HG03135 (cell line): ENCODE results near the gene SLX4IP.

Experiments used
- ATAC-seq: cut with Tn5 transposase; IDR thresholded peaks from one replicate; pipeline ENCODE4 v1.9.1; 2021; ENCODE audit warnings: mild to moderate bottlenecking, moderate library complexity; ENCODE audit not compliant: unreplicated experiment

SLX4IP gene

DNA sequence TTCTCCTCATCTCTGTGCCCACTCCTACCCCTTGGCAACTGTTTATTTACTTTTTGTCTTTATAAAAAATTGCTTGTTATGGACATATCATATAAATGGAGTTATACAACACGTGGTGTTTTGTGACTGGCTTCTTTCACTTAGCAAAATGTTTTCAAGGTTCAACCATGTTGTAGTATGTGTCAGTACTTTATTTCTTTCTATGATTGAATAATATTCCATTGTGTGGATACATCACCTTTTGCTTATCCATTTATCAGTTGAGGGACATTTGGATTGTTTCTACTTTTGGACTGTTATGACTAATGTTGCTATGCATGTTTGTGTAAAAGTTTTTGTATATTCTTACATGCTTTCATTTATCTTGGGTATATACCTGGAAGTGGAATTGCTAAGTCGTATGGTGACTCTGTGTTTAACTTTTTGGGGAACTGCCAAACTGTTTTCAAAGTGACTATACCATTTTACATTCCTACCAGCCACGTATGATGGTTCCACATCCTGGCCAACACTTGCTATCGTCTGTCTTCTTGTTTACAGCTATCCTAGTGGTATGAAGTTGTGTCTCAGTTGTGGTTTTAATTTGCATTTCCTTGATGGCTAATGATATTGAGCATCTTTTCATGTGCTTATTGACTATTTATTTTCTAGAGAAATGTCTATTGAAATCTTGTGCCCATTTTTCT lies 84.4 kb downstream of the SLX4IP start:
- ATAC-seq = peak; percentile 58

DNA sequence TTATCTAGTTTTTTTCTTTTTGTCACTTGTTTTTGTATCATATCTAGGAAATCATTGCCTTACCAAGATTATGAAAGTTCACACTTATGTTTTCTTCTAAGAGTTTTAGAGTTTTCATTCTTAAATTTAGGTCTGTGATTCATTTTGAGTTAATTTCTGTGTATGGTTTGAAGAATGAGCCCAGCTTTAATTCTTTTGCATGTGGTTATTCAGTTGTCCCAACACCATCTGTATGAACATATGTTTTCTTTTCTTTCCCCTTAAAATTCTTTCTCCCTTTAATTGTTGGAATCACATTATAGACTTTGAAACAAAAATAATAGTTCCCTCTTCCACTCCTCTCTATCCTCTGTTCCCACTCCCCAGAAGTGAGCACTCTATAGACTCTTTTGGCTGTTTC lies 85.4 kb downstream of the SLX4IP start:
- ATAC-seq = no peak

DNA sequence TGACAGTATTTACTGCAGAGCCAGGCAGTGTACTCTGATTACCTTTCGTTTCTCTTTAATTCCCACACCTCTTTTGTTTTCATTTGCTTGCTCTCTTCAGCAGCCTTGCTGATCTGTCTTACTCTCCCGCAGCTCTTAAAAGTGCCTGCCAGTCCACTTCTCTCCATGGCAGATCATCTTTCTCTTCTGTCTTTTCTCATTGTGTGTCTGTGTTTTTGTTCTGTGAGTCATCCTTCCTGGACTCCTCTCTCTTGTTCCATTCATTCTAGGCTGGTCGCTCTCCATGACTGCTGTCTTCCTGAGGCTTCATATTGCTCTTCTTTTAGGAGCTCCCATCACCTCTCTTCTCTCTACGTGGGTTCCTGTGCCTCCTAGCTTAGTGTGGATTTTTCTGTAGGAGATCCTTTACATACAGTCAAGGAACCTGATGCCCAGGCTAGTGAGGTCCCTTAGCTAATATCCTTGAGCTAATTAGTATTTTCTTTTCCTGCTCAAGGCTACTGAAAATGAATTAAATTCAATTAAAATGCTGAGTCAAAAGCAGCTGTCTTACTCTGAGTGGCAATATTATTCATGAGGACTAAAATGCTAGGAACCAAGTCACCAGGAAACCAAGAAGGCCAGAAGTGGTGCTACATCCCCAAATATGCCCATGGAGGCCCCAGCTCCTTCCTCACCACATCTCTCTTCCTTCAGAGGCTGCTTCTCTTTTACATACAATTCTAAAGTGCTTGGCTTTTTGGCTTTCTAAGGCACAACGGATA lies 86.1 kb downstream of the SLX4IP start:
- ATAC-seq = no peak

DNA sequence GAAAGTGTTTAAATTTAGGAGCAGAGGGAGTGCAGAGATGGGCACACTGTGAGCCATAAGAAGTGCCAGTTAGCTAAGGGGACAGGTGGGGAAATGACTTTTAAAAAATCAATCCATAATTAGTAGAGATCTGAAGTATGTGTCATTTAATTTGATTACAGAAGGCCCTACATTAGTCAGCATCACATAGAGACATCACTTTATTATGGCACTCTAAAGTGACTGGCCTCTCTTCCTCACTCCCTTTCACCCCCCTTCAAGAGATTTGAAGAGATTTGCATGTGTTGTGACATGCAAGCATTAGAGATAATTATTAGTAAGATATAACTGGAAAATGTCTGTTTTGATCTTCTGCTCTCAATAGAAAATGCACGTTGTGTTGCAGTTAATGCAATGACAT lies 86.7 kb downstream of the SLX4IP start:
- ATAC-seq = no peak

DNA sequence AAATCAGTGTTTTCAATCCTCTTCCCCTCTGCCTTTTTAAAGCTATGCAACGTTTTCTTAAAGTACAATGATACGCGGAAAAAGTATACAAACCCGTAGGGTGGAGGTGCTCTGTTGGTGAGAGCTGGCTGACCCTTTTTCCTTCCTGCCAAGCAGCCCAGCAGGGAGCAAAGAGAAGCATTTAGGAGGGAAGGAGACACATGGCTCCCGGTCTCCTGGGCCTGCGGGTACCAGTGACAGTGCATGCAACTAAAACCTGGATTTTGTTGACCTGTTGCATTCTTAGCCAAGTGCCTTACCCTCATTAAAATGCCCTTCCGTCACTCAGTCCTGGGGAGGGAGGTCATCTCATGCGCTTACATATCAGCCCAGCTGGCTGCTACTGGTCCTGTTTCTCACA lies 87.2 kb downstream of the SLX4IP start:
- ATAC-seq = no peak

DNA sequence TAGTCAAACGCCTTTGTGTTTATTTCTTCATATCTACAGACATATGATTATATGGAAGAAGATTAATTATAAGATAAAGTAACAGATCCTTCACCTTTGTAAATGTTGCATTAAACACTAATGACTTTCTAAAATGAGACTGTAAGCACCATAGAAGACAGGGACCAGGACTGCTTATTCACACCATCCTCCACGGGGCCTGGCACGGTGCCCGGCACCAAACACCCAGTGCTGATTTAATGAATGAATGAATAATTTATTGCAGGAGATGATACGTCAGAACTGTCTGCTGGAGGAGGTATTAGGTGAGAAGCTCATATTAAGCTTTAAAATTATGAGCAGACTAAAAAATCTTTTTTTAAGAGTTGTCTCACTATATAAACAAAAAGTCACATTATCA lies 88.3 kb downstream of the SLX4IP start:
- ATAC-seq = no peak

DNA sequence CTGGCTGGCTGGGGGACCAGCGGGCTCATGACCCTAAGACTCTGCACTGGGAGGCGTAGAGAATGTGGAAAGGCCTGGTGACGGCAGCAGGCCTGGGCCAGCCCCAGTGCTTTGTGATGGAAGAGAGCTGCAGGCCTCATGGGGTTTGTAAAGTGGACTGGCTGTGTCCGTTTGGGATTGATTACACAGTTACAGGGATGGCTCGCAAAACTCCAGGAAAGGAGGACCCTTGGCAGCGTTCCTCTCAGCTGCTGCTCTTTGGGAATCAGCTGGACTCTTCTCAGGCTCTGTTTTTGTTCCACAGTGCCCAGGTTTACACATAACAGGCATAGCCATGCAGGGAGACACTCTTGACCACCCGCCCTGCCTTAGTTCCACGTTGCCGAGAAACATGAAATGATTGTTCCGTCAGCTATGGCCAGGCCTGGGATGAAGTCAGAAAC lies 89.0 kb downstream of the SLX4IP start:
- no peak for ATAC-seq

DNA sequence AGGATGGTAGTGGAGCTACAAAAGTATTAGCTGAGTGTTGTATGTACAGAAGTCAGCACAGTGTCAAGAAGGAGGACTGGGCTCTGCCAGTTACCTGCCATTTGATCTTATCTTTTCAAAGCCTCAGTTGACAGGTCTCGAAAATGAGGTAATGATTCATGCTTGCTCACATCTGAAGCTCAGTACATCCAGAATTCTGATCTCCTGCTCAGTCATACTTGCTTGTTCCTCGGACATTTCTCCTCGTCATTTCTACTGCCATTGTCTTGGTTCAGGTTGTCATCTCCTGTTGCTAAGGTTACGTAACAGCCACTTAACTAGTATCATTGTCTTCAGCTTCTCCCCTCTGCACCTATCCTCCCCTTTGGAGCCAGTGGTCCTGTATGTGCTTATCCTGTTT lies 89.5 kb downstream of the SLX4IP start:
- no peak for ATAC-seq

DNA sequence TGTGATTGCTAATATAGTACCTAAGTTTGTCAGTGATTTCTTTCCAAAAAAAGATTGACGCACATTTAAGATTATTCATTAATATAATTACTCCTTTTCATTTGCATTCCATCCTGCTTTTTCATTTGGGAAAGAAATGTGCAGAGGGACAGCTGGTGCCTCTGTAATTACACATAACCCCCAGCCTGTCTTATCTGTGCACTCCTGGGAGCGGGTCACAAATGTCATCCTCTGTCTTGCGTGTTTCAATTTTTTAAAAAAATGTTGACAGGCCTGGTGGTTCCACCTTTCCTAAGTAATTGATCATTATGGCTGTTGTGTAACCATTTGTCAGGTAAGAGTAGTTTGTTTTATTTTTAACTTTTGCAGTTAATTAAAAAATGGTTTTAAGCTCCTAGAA lies 92.7 kb downstream of the SLX4IP start:
- no peak for ATAC-seq

DNA sequence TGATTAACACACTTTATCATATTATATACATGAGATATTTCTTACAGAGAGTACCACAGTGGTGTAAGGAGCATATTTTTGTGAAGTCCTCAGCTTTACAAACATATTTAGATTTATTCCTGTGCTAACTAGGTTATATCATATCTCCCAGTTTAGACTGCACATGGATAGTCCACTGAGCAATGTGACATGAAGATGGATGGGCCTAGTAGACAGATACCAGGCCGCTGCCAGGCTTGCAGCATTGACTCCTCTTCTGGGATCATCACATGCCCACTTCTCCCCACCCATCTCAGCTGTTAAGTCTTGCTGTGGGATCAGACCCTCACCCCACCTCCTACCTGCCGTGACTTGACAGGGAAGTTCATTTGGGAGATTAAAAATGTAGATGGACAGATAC lies 95.8 kb downstream of the SLX4IP start:
- no peak for ATAC-seq

DNA sequence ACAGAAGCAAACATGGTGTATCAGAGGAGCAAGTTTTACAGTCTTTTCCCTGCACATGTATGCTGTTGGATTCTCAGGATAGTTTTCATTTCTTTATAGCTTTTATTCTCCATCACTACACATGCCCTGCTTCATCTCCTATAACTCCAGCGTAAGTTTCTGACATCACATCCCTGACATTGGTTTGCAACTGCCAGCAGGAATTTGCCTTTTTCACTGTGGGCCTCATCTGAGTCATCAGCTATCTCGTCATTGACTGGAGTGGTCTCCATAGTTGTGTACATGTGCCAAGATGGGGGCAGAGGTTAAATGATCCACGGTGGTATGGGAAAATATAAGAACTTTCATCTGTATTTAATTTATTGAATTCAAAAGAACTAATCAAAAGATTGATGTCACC lies 96.7 kb downstream of the SLX4IP start:
- no peak for ATAC-seq

DNA sequence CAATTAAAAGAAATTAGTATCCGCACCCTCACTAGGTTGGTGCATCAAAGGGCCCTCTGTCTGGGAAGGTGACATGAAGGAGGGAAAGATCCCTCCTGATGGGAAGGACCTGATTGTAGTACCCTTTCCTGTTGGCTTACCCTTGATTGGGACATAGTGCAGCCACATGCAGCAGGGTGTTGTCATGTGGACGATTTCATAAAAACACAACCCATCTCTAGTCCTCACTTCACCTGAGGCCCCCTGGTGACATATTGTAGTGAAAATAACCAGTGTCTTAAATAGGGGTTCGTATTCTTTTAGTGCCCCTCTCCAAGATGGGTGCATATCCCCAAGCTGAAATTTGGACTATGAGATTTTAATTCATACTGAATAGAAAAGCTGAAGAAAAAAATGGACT lies 97.3 kb downstream of the SLX4IP start:
- ATAC-seq = no peak

DNA sequence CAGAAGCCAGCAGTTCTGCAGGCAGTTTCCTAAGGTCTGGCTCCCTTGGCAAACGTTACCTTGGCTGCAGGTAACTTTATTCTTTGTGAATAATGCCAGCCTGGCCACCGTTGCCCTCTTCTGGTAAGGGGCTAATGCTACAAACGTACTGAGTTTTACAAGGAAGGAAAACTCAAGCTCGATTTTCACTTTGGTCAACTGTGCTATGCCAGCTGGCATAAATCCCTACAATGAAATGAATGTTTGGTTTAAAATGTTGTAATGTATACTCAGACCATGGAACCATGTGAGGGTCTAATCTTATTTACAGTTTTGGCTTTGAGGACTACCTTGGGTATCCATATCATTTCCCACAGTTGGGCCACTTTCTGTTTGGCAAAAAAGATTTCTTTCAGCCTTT lies 101.4 kb downstream of the SLX4IP start:
- no peak for ATAC-seq

DNA sequence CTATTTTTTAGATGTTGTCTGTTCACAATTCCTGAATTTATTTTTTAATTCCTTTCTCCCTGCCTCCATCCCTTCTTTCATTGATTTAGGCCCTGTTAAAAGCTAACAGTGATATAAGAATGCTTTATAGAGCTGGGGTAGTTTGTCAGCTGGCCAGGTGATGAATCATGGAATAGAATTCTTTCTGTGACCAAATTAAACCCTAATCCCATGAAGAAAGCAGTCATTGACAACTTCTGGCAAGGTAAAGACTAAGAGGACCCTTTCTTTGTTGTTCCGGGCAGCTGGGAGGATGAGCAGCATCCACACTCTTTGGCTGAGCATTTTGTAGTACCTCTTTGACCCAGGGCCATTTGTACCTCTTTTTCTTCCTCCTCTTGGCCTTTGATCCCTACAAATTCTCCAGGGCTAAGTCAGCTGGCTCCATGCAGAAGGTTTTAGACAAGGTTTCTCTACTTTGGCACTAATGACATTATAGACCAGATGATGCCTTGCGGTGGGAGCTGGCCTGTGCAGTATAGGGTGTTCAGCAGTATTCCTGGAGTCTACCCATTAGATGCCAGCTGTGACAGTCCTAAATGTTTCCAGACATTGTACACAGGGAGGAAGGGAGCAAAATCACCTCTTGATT lies 102.9 kb downstream of the SLX4IP start:
- ATAC-seq = no peak

DNA sequence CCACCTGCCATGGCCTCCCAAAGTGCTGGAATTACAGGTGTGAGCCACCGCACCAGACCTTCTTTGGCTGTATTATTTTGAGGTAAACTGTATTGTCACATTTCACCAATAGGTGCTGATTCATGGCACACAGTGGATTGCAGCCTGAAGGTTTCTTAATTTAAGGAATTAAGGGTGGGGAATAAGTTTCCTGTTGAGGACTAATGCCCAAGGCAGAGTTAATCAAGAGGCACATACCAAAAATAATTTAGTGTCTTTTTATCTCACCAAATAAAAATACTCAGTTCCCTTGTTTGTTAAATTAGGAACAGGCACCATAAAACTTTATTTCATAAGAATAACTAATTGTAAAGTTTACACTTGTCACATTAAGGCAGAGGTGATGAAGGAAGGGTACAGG lies 103.7 kb downstream of the SLX4IP start:
- no peak for ATAC-seq

DNA sequence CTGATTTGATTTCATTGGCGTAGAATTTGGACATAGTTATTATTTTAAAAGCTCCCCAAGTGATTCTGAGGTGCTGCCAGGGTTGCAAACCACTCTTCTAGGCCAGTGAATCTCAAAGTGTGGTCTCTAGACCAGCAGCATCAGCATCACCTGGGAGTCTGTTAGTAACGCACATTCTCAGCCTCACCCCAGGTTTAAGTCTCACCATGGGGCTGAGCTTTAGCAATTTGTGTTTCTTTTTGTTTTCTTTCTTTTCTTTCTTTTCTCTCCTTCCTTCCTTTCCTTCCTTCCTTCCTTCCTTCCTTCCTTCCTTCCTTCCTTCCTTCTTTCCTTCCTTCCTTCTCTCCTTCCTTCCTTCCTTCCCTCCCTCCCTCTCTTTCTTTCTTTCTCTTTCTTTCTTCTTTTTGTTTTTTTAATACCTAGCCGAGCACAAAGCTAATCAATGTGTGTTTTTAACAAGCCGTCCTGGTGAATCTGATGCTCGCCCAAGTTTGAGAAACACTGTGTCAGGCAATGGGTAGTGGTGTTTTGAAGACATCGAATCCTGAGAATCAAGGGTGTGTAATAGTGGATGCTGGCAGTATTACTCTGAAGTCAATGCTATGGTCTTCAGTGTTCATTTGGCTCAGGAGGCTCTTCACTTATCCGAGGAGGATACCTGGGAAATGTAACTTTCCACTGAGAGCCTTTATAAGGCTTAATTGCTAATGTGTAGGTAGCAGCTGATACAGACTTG lies 104.9 kb downstream of the SLX4IP start:
- ATAC-seq = no peak

DNA sequence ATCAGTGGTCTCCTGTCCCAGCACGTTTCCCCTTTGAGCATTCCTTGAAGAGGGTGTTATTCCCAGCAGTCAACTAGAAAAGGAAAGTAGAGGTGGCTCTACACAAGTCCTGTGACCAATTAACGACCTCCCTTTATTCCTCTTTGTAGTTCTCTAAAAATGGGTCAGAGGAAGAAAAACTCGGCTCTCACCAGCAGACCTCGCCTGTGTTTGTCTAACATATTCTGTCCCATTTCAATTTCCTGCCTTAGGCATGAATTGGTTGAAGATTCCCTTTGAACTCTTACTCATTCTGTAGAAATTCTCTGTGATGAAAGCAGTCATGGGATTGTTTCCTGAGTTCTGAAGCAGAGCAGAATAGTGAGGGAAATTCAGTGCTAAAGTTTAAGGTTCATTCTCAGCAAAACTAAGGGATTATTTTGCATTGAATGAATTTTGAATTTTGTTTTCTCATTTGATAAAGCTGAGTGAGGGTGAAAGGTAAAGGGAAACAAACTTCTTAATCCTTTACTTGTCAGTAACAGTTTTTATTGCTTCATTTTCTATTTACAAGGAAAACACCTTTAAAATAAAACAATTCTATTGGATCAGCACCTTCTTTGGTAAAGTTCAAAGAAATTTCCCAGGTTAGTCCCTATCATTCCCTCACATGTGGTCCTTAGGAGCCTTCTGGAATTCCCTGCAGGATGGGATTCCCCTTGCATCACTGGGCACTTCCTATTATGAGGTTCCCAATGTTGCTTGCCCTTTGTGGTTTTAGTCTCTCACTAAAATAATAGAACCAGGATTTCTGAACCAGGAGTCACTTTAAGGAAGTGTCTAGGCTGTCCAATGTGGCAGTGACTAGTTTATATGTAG lies 105.8 kb downstream of the SLX4IP start:
- ATAC-seq = no peak

DNA sequence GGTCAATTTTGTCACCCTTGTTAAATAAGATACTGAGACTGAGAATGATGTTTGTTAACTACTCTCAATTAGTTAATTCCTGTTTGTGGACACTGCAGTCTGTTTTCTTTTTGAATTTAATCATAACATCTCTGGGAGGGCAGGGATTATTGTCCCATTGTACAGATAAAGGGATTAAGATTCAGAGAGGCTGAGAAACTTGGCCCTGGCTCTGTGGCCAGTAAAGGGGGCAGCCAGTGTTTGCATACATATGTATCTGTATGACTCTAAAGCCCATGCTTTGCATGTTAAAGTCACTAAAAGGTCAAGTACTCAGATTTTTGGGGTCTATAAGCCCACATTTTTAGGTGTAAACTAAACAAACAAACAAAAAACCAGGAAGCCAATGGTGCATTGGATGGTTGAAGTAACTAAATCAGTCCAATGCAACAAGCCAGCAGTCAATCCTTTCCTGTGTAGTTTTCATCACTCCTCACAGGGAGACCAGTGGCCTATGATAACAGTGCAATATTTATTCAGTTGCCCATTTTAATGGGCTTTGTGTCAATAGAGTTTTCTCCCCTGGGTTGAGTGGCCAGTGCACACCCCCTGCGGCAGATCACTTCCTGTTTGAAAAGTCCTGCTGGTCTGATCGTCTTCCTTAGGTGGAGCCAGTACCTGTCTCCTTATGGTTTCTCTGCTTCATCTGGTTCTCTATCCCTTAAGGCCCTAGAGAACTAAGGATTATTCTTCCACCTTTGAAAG lies 106.7 kb downstream of the SLX4IP start:
- no peak for ATAC-seq

DNA sequence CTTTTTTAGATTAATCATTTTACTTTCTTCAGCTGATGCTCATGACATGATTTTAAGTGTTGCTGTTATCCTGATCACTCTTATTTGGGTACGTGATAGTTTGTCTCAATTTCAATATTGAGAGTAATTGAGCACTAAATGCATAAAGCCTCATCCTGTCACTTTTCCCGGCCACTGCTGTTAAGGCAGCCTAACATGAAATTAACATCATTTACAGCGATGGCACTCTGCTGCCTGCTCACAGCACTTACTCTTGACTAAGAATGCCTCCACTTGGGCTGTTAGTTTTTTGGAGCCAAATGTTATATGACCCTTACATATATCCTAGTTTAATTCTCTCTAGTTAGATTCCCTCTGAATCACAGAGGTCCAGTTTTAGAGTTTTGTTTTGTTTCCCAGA lies 107.3 kb downstream of the SLX4IP start:
- no peak for ATAC-seq

DNA sequence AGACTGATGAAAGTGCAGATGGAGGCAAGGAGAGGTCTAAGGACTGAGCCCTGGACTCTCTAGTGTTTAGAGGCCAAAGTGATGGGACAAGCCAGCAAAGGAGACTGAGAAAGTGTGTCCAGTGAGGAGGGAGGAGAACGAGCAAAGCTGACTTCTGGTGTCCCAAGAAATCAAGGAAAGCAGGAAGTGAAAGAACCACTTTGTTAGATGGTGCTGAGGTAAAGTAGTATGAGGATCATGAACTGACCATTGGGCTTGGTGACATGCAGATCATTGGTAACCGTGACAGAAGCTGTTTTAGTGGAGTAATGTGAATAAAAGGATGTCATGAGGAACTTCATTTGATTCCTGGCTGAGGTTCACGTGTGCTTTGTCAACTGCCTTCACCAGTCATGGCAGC lies 108.4 kb downstream of the SLX4IP start:
- no peak for ATAC-seq
